GDM1 (cell line): ENCODE measurements around the gene MRPL14.

Experiments
- DNase-seq: peaks from one replicate; lab custom pipeline; 2025; lab: John Stamatoyannopoulos, UW

MRPL14 gene

DNA sequence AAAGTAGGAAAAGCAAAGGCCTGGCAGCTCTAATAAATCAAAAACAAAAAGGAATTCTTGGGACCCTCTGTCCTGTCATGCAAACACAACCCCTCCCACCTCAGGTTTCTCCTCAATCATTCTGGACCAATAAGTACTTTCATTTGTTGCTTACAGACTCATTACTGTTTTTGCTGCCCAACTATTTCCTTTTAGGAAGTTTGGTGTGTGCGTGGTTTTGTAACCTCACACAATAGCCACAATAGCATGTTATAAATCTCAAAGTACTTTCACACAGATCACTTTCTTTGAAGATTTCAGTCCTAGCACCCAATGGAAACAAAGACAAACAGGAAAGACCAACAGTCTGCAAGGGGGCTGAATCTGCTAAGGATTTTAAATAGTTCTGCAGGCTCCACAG lies 4.5 kb downstream of the MRPL14 start:
- DNase-seq, result peak; percentile 2

DNA sequence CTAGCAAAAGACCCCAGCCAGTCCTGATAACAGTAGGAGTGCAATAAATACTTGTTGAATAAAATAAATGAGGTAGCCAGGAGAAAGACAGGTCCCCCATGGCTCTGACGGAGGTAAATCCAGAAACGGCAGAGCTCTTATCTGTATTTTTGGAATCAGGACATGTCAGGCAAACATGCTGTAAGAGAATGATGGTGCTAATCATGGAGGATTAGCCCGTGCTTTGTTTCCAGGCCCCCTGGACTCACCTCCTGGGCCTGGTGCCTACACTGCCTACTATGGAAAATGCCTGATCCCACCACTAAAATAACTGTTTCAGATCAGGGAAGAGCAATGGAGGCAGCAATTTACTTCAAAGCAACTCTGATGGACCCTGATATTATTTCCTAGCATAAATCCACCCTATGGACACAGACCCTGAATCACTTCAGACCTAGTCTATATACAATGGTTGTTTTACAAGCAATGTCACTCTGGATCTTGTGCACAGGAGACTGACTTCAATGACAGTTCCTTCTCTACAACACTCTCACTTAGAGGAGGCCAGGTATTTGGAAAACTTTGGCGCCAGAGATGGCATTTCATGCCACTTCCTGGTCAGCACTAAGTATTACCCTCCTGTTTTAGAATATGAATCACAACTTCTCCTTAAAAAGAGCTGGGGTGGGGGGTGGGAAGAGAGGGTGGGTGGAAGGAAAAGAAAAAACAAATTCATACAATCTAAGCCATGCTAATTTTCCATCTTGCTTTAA lies 6.4 kb downstream of the MRPL14 start:
- DNase-seq, result no peak

DNA sequence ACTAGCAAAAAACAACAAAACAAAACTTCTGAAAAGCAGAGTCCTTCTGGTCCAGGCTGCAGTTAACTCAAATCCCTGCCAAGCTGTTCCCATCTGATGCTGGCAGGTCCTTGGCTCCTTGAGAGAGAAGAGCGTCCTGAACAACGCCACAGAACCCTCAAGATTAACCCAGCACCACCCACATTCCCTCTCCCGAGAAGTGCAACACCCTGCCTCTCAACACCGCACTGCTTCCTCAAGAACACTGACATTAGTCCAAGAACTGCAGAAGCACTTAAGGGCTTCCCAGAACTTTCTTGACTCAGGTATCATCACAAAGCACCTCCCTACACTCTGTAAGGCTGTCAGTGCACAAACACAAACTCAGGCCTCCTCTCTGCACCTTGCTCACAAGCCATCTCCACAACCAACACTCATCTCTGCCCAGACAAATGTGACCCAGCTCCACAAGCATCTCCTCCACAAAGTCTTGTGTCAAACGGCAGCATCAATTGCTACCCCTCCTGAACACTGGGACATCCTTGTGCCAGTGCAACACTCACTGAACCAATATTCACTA lies 7.5 kb downstream of the MRPL14 start:
- no peak for DNase-seq

DNA sequence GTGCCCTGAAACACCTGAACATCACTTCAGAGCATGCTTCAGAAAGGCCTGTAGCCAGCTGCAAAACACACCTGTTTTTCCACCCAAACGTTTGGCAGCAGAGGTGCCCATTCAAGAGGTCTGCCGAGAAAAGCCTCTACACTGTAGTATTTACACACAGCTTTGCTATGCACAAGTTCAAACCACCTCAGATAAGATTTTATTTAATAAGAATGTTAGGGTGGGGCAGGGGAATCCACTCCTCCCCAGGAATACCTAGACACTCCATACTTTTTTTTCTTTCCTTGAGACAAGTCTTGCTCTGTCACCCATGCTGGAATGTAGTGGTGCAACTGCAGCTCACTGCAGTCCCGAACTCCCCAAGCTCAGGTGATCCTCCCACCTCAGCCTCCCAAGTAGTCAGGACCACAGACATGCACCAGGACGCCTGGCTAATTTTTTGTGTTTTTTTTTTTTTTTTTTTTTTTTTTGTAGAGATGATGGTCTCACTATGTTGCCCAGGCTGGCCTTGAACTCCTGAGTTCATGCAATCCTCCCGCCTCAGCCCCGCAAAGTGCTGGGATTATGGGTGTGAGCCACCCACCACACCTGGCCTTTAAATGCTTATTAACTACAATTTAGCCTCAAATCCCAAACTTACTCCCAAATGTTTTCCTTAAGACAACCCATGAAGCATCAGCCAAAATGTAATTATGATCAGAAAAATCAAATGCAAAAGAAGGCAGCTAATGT lies 9.7 kb downstream of the MRPL14 start:
- no peak for DNase-seq

- DNase-seq, result no peak
These were observed 10.4 kb downstream of the MRPL14 start for GRCh38 chr6:44116641-44117382.

GRCh38 chr6:44115866-44116265 lies 11.4 kb downstream of the MRPL14 start:
- DNase-seq, result no peak

DNA sequence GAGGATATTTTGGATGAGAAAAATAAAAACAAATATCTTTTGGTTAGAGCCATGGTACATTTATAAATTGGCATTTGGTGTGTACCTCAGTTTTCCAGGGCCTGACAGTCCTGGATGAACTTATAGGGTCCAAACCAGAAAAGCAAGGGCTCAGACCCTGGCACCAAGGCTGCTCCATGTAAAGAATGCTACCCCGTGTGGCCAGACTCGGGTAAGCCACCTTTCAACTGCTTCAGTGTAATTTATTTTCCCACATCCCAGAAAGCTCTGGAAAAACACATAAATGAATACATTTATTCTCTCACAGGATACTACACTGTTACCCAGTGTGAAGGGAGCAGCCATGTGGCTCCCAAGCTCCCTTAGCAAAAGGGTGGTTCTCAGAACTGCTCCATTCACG lies 13.8 kb downstream of the MRPL14 start:
- DNase-seq, result no peak

DNA sequence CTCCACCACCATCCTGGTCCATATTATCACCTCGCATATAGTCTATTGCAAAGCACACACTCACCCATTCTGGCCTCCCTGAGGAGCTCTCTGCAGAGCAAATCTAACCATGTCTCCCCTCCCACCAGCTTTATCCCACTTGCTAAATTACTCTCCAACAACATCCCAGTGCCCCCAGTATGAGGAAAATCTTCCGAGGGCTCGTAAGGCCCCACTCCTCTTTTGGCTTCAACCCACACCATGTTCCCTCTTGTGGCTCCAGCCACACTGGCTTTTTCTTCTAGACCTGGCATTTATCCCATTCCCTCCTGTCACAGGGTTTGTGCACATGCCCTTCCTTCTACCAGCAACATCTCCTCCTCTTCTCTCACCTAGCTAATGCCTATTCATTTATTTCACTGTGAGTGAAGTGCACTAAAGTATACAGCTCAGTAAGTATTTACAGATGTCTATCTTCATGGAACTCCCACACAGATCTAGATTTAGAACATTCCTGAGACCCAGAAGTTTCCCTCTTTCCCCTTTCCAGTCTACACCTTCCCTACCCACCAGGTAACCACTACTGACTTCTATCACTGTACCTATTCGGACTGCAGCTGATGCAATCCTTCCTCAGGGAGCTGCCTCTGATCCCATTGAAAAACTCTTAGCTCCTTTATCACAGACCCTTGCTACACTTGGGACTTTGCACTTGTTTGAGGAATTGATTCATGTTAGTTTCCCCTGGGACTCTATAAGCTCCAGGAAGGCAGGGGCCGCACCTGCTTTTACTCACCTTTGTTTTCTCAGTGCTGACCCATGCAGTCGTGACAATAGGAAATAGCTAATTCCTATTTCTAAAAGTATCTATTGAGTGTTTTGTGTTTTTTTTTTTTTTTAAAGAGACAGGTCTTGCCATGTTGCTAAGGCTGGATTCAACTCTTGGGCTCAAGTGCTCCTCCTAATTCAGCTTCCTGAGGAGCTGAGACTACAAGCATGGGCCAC lies 15.5 kb downstream of the MRPL14 start:
- DNase-seq, result no peak

DNA sequence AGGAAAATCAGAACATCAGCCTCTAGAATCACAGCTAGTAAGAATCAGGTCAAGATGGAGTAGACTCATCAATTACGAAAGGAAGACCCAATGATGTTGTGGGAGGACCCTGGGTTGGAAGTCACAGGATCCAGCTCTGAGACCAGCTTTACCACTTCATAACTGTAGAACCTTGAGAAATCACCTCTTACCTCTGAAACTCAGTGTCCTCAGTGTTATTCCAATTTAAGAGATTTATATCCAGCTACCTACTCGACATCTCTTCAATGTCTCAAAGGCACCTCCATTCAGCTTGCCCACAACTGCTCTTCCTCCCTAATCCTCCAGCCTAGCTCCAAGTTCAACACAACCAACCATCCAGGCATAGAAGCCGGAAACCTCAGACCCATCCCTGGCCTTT lies 16.3 kb downstream of the MRPL14 start:
- DNase-seq, result no peak

DNA sequence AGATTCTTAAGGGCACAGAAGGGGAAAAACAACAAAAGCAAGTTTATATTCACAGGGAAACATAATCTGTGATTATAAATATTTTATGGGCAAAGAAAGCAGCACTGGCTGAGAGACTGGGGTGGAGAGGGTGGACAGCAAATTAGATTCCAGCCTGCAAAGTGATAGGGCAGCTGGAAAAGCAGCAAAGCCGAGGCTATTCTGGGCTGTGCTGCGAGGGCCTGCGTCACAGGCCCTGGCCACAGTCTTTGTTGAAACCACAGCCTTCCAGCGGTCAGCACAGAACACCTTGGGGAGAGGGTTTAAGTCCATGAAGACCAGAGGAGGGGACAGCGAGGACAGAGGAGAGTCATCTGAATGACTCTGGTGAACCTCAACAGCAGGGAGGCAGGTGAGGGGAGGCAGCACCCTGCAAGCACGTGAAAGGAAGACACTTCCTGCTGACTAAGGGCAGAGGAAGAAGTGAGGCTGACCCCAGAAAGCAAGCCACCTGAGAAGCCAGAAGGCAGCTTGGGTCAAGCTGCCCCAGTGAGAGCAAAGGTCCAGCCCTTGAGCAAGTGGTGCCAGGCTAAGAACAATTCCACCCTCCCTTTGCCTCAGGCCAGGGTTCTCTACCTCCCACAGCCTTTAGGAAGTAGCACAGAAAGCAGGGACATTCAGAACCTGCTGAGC lies 17.1 kb downstream of the MRPL14 start:
- DNase-seq, result no peak

DNA sequence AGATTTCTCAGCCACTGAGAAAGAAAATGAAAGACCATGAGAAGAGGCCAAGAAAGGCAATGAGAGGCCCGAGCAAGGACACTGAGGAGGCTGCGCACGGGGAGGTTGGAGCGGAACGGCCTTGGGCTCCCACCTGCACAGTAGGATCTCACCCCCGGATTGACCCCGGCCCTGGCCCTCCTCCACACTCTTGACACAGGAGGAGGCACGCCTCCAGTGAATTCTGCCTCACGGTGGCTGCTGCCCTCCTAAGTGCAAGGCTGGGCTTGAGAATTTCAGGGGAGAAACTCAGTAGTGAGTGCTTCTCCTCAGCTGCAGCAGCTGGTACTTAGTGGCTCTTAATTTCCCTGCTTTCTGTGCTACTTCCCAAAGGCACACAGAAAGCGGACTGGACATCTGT lies 18.0 kb downstream of the MRPL14 start:
- DNase-seq, result no peak

GRCh38 chr6:44108471-44108870 lies 18.8 kb downstream of the MRPL14 start:
- DNase-seq, result no peak

GRCh38 chr6:44107017-44107416 lies 20.2 kb downstream of the MRPL14 start:
- no peak for DNase-seq

DNA sequence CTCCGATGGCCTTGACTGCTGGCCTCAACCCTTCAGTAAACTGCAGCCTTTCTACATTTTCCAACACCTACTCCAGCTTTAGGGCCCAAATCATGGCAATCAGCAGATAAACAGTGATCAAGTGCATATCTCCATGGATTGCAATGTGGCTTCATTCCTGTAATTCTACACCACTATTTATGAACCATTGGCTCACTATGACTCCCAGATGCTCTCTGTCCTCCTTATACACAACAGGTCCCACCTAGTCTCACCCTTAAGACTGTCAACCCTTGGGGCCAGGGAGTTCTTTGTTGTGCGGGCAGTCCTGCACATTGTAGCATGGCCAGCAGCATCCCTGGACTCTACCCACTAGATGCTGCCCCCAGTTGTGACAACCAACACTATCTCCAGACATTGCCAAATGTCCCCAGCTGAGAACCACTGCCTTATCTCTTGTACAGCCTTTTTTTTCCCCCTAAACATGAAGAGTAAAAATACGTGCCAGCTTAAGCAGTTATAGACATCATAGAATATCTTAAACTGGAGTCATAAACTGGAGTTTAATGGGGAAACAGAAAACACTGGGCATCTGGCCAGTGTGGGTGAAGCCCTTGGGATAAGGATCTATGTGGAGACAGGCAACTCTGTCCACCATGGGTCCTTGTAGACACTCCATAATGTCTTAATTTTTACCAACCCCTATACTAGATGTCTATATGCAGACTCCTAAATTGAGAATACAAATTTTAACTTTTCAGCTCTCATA lies 21.1 kb downstream of the MRPL14 start:
- DNase-seq, result no peak

DNA sequence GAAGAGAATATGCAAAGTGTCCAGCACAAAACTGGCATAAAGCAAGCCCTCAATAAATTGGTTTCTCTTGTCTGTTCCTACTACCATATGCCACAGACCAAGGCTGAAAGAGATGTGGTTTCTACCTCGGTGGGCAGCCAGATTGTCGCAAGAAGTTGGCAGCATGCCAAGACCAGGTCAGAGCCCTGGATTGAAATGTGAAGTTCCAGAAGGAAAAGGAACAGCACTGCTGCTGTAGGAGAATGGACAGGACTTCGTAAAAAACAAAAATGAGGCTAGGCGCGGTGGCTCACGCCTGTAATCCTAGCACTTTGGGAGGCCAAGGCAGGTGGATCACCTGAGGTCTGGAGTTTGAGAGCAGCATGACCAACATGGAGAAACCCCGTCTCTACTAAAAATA lies 22.1 kb downstream of the MRPL14 start:
- no peak for DNase-seq

- no peak for DNase-seq
These were observed 22.7 kb downstream of the MRPL14 start for GRCh38 chr6:44104481-44105021.

- no peak for DNase-seq
These were observed 24.7 kb downstream of the MRPL14 start for GRCh38 chr6:44102527-44102926.

DNA sequence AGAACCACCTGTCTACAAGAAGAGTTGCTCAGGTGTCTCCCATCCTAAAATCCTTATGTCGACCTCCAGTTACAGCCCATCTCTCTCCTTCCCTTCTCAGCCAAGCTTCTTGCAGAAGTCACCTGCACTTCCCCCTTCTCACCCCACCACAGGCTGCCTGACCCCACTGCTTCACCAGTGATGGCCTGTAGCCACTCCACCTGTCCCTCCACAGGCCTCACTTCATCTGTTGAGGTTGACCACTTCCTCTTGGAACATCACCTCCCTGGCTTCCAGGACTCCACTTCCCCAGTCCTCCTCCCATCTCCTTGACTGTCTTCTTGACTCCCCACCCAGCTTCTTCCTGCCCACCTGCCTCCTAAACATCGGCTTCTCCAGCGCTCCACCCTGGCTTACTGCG lies 25.4 kb downstream of the MRPL14 start:
- no peak for DNase-seq

DNA sequence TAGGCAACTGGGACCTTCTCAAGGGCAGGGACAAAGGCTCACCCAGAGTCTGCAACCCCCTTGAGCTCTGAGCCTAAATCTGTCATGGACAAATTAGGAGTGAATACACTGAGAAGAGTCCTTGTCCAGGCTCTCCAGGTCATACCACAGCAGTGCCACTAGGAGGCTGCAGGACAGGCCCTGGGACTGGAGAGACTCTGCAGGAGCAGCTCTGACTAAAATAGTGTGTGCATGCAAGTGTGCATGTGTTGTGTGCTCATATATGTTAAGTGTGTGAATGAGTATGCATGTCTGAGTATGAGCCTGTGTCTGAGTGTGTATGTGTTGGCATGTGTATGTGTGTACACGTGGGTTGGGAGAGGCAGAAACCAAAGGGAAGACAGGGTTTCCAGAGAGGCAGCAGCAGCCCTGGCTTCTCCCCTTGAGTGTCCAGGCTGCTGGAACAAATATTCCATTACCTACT lies 27.1 kb downstream of the MRPL14 start:
- DNase-seq, result peak; percentile 5

GRCh38 chr6:44099192-44099591 lies 28.1 kb downstream of the MRPL14 start:
- DNase-seq, result no peak
